Brain microvascular endothelial cell (primary cell): Measurements from ENCODE around the gene DYNLT2B.
A peak's percentile ranks its signal among the peaks of the same experiment; 100 is the strongest.

Experiments used
- DNase-seq: peaks from one replicate; pipeline ENCODE4 v3.0.0-alpha.2; 2020
- H3K27ac ChIP-seq: fragments of 250-450 bp; sonication (Bioruptor Pico); 2 replicates; pipeline ENCODE4 v1.5.1; 2020; ENCODE audit warnings: mild to moderate bottlenecking, moderate library complexity
- H3K27me3 ChIP-seq: fragments of 250-450 bp; sonication (Bioruptor Pico); replicated peaks from 2 replicates; pipeline ENCODE4 v1.5.1; 2020; ENCODE audit warnings: mild to moderate bottlenecking
- H3K36me3 ChIP-seq: fragments of 250-450 bp; sonication (Bioruptor Pico); replicated peaks from 2 replicates; pipeline ENCODE4 v1.5.1; 2020; ENCODE audit warnings: mild to moderate bottlenecking
- H3K4me3 ChIP-seq: 2 replicates; pipeline ENCODE4 v1.5.1; 2011; ENCODE audit warnings: low read depth, mild to moderate bottlenecking, control low read depth, low read length, moderate library complexity
- in situ Hi-C: cut with HindIII; loops from 2 replicates; pipeline ENCODE4 v1.10.0; 2017; ENCODE audit warnings: low sequenced_read_pairs, low pct_ligation_motif_present
- TF ChIP-seq, protein P1 (sequence below): IDR thresholded peaks from 2 replicates; pipeline ENCODE4 v1.5.1; 2011; ENCODE audit warnings: low read depth, mild to moderate bottlenecking, moderate library complexity, low read length, control low read depth, inconsistent platforms; ENCODE audit errors: missing control alignments

DYNLT2B gene

GRCh38 chr3:196335503-196335948, 17.5 kb upstream of the DYNLT2B start:
- in situ Hi-C loops = no loop called here
- Histone ChIP-seq H3K27ac (no peak overlapping the region), H3K4me3 (no peak overlapping the region), H3K36me3 (no peaks in the 10 kb centered on the region), H3K27me3 (no peaks in the 10 kb centered on the region)
- TF ChIP-seq, protein P1, sequence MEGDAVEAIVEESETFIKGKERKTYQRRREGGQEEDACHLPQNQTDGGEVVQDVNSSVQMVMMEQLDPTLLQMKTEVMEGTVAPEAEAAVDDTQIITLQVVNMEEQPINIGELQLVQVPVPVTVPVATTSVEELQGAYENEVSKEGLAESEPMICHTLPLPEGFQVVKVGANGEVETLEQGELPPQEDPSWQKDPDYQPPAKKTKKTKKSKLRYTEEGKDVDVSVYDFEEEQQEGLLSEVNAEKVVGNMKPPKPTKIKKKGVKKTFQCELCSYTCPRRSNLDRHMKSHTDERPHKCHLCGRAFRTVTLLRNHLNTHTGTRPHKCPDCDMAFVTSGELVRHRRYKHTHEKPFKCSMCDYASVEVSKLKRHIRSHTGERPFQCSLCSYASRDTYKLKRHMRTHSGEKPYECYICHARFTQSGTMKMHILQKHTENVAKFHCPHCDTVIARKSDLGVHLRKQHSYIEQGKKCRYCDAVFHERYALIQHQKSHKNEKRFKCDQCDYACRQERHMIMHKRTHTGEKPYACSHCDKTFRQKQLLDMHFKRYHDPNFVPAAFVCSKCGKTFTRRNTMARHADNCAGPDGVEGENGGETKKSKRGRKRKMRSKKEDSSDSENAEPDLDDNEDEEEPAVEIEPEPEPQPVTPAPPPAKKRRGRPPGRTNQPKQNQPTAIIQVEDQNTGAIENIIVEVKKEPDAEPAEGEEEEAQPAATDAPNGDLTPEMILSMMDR = no peak
- no peak for DNase-seq

DNA sequence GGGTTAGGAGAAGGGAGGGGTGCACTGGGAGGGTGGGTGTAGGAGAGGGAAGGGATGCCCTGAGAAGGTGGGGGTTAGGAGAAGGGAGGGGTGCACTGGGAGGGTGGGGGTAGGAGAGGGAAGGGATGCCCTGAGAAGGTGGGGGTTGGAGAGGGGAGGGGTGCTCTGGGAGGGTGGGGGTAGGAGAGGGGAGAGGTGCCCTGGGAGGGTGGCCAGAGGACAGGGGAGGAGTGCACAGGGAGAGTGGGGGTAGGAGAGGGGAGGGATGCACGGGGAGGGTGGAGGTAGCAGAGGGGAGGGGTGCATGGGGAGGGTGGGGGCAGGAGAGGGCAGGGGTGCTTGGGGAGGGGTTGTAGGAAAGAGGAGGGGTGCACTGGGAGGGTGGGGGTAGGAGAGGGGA, 16.9 kb upstream of the DYNLT2B start:
- in situ Hi-C loops = no loop called here
- TF ChIP-seq, protein P1 = no peak
- H3K36me3 ChIP-seq = no peaks in the 10 kb centered on the region
- H3K4me3 ChIP-seq = no peak overlapping the region
- no peak for DNase-seq
- H3K27ac ChIP-seq = no peak overlapping the region
- H3K27me3 ChIP-seq = no peaks in the 10 kb centered on the region

DNA sequence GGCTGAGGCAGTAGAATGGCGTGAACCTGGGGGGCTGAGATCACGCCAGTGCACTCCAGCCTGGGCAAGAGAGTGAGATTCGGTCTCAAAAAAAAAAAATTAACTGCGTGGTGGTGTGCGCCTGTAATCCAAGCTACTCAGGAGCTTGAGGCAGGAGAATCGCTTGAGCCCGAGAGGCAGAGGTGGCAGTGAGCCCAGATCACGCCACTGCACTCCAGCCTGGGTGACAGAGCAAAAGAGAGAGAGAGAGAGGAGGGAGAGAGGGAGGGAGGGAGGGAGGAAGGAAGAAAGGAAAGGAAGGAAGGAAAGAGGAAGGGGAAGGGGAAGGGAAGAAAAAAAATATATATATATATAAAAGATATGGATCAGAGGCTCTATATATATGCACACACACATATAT, 14.1 kb upstream of the DYNLT2B start:
- TF ChIP-seq, protein P1 = no peak
- no peaks in the 10 kb centered on the region for H3K36me3 ChIP-seq
- in situ Hi-C loops = no loop called here

GRCh38 chr3:196327405-196327804, 9.4 kb upstream of the DYNLT2B start:
- no peak overlapping the region for H3K27ac ChIP-seq
- no peaks in the 10 kb centered on the region for H3K36me3 ChIP-seq
- DNase-seq = no peak
- TF ChIP-seq, protein P1 = no peak
- no peaks in the 10 kb centered on the region for H3K27me3 ChIP-seq
- H3K4me3 ChIP-seq = no peak overlapping the region
- in situ Hi-C loops = no loop called here

More for the DNA sequence above, 14.1 kb upstream of the DYNLT2B start:
- no peak for DNase-seq
- Histone ChIP-seq H3K4me3 (no peak overlapping the region), H3K27me3 (no peaks in the 10 kb centered on the region), H3K27ac (no peak overlapping the region)

DNA sequence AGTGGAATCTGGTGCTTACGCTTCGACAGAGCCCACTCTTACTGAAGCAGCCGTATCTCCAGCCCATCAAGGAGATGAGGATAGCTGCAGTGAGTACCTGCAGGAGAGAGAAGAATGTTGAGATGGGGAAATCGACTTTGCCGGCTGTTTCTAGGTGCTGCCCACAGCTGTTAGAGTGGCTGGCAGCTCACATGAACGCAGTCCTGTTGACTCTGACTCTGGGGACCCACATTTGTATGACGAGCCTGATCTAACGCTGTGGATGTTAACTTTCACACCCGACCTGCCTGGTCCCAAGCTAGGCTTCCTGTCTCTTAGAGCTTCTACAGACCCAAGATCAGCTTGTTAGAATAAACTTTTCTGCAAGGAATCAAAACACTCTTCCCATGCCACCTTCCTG, 8.9 kb upstream of the DYNLT2B start:
- no peak for DNase-seq
- Histone ChIP-seq H3K36me3 (no peaks in the 10 kb centered on the region), H3K27ac (no peak overlapping the region), H3K27me3 (no peaks in the 10 kb centered on the region), H3K4me3 (no peak overlapping the region)
- TF ChIP-seq, protein P1 = no peak
- in situ Hi-C loops = no loop called here

DNA sequence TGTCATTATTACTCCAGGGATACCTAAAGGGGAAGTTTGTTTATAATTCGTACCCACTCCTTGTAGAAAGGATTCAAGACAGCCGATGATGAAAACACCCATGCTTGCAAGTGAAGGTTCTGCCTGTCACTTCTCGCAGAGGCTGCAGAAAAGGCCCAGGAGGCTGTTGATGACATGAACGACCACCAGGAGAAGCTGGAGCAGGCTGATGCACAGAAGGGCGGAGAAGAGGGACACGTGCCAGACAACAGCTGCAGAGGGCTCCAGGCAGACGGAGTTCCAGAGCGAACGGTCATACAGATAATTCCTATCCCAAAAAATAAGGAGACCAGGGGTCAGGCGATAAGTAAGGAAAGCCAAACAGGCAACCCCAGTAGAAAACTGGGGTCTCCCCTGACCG, 5.7 kb upstream of the DYNLT2B start:
- TF ChIP-seq, protein P1 = peak; percentile 53
- in situ Hi-C loops = no loop called here
- Histone ChIP-seq H3K36me3 (no peaks in the 10 kb centered on the region), H3K27ac (no peak overlapping the region), H3K27me3 (no peaks in the 10 kb centered on the region), H3K4me3 (no peak overlapping the region)
- no peak for DNase-seq
